Measurements from ENCODE around the gene SPATA19.
A peak's percentile ranks its signal among the peaks of the same experiment; 100 is the strongest.

Gene SPATA19

GRCh38 chr11:133825666-133826065, 19.6 kb downstream of the SPATA19 start:
- TF ChIP-seq POLR2AphosphoS5 (IDR thresholded peaks at IDR 0.05; ENCODE audit: low read depth, low read length) (no peak), TAF1 (IDR thresholded peaks at IDR 0.05; ENCODE audit: borderline replicate concordance, low read depth, low read length) (no peak), POLR2A (IDR thresholded peaks at IDR 0.05; ENCODE audit: low read depth, low read length) (no peak)
- no peak for DNase-seq (ENCODE audit: insufficient read length)
- no peak for FAIRE-seq

- FAIRE-seq: no peak
Observed at GRCh38 chr11:133825156-133825555, 20.2 kb downstream of the SPATA19 start.

GRCh38 chr11:133824593-133824992, 20.7 kb downstream of the SPATA19 start:
- FAIRE-seq: no peak

More at GRCh38 chr11:133825156-133825555, 20.2 kb downstream of the SPATA19 start:
- no peak for DNase-seq (ENCODE audit: insufficient read length)
- TF ChIP-seq TAF1 (IDR thresholded peaks at IDR 0.05; ENCODE audit: borderline replicate concordance, low read depth, low read length) (no peak), POLR2A (IDR thresholded peaks at IDR 0.05; ENCODE audit: low read depth, low read length) (no peak), POLR2AphosphoS5 (IDR thresholded peaks at IDR 0.05; ENCODE audit: low read depth, low read length) (no peak)

GRCh38 chr11:133823614-133824013, 21.7 kb downstream of the SPATA19 start:
- FAIRE-seq: no peak
- TF ChIP-seq POLR2A (IDR thresholded peaks at IDR 0.05; ENCODE audit: low read depth, low read length): no peak
- no peak for TF ChIP-seq TAF1 (IDR thresholded peaks at IDR 0.05; ENCODE audit: borderline replicate concordance, low read depth, low read length)
- TF ChIP-seq POLR2AphosphoS5 (IDR thresholded peaks at IDR 0.05; ENCODE audit: low read depth, low read length): no peak

More at GRCh38 chr11:133824593-133824992, 20.7 kb downstream of the SPATA19 start:
- TF ChIP-seq POLR2AphosphoS5 (IDR thresholded peaks at IDR 0.05; ENCODE audit: low read depth, low read length) (no peak), TAF1 (IDR thresholded peaks at IDR 0.05; ENCODE audit: borderline replicate concordance, low read depth, low read length) (no peak), POLR2A (IDR thresholded peaks at IDR 0.05; ENCODE audit: low read depth, low read length) (no peak)
- no peak for DNase-seq (ENCODE audit: insufficient read length)

GRCh38 chr11:133823211-133823610, 22.1 kb downstream of the SPATA19 start:
- FAIRE-seq: no peak
- DNase-seq (ENCODE audit: insufficient read length): no peak
- TF ChIP-seq POLR2AphosphoS5 (IDR thresholded peaks at IDR 0.05; ENCODE audit: low read depth, low read length) (no peak), TAF1 (IDR thresholded peaks at IDR 0.05; ENCODE audit: borderline replicate concordance, low read depth, low read length) (no peak), POLR2A (IDR thresholded peaks at IDR 0.05; ENCODE audit: low read depth, low read length) (no peak)

More at GRCh38 chr11:133823614-133824013, 21.7 kb downstream of the SPATA19 start:
- DNase-seq (ENCODE audit: insufficient read length): no peak

GRCh38 chr11:133821776-133822175, 23.5 kb downstream of the SPATA19 start:
- FAIRE-seq: peak; percentile 85
- no peak for TF ChIP-seq POLR2AphosphoS5 (IDR thresholded peaks at IDR 0.05; ENCODE audit: low read depth, low read length)
- TF ChIP-seq TAF1 (IDR thresholded peaks at IDR 0.05; ENCODE audit: borderline replicate concordance, low read depth, low read length): no peak
- TF ChIP-seq POLR2A (IDR thresholded peaks at IDR 0.05; ENCODE audit: low read depth, low read length): no peak

GRCh38 chr11:133819746-133820315, 25.5 kb downstream of the SPATA19 start:
- FAIRE-seq (no peak), DNase-seq (ENCODE audit: insufficient read length) (no peak)
- TF ChIP-seq POLR2A (IDR thresholded peaks at IDR 0.05; ENCODE audit: low read depth, low read length): no peak
- TF ChIP-seq TAF1 (IDR thresholded peaks at IDR 0.05; ENCODE audit: borderline replicate concordance, low read depth, low read length): no peak
- no peak for TF ChIP-seq POLR2AphosphoS5 (IDR thresholded peaks at IDR 0.05; ENCODE audit: low read depth, low read length)

More at GRCh38 chr11:133821776-133822175, 23.5 kb downstream of the SPATA19 start:
- peak; percentile 61 for DNase-seq (ENCODE audit: insufficient read length)

- DNase-seq (ENCODE audit: insufficient read length) (no peak), FAIRE-seq (no peak)
- no peak for TF ChIP-seq POLR2A (IDR thresholded peaks at IDR 0.05; ENCODE audit: low read depth, low read length)
- no peak for TF ChIP-seq POLR2AphosphoS5 (IDR thresholded peaks at IDR 0.05; ENCODE audit: low read depth, low read length)
- no peak for TF ChIP-seq TAF1 (IDR thresholded peaks at IDR 0.05; ENCODE audit: borderline replicate concordance, low read depth, low read length)
Observed at GRCh38 chr11:133819114-133819513, 26.2 kb downstream of the SPATA19 start.

- TF ChIP-seq POLR2A (IDR thresholded peaks at IDR 0.05; ENCODE audit: low read depth, low read length): no peak
- TF ChIP-seq POLR2AphosphoS5 (IDR thresholded peaks at IDR 0.05; ENCODE audit: low read depth, low read length): no peak
- TF ChIP-seq TAF1 (IDR thresholded peaks at IDR 0.05; ENCODE audit: borderline replicate concordance, low read depth, low read length): no peak
- DNase-seq (ENCODE audit: insufficient read length) (no peak), FAIRE-seq (no peak)
Observed at GRCh38 chr11:133818302-133818701, 27.0 kb downstream of the SPATA19 start.

- no peak for TF ChIP-seq POLR2AphosphoS5 (IDR thresholded peaks at IDR 0.05; ENCODE audit: low read depth, low read length)
- TF ChIP-seq POLR2A (IDR thresholded peaks at IDR 0.05; ENCODE audit: low read depth, low read length): no peak
- no peak for TF ChIP-seq TAF1 (IDR thresholded peaks at IDR 0.05; ENCODE audit: borderline replicate concordance, low read depth, low read length)
- FAIRE-seq (no peak), DNase-seq (ENCODE audit: insufficient read length) (no peak)
Observed at GRCh38 chr11:133817449-133817848, 27.9 kb downstream of the SPATA19 start.

- FAIRE-seq: no peak
Observed at GRCh38 chr11:133816146-133816870, 29.0 kb downstream of the SPATA19 start.

GRCh38 chr11:133815636-133816035, 29.7 kb downstream of the SPATA19 start:
- DNase-seq (ENCODE audit: insufficient read length) (no peak), FAIRE-seq (no peak)
- no peak for TF ChIP-seq TAF1 (IDR thresholded peaks at IDR 0.05; ENCODE audit: borderline replicate concordance, low read depth, low read length)
- TF ChIP-seq POLR2AphosphoS5 (IDR thresholded peaks at IDR 0.05; ENCODE audit: low read depth, low read length): no peak
- no peak for TF ChIP-seq POLR2A (IDR thresholded peaks at IDR 0.05; ENCODE audit: low read depth, low read length)

More at GRCh38 chr11:133816146-133816870, 29.0 kb downstream of the SPATA19 start:
- no peak for TF ChIP-seq POLR2A (IDR thresholded peaks at IDR 0.05; ENCODE audit: low read depth, low read length)
- TF ChIP-seq POLR2AphosphoS5 (IDR thresholded peaks at IDR 0.05; ENCODE audit: low read depth, low read length): no peak
- no peak for TF ChIP-seq TAF1 (IDR thresholded peaks at IDR 0.05; ENCODE audit: borderline replicate concordance, low read depth, low read length)
- no peak for DNase-seq (ENCODE audit: insufficient read length)
